HFFc6 (cell line): ENCODE data around the gene NOL7. TPM values are rescaled to one million over a fixed set of nuclear protein-coding genes. Genes with fewer than 3 reads are reported as not detected.

Experiments used
- DNase-seq: peaks from one replicate; pipeline ENCODE4 v3.0.0-alpha.2; 2018
- H3K27ac Mint-ChIP-seq: 2 replicates; pipeline ENCODE4 v1.8.0; 2020; ENCODE audit warnings: mild to moderate bottlenecking, mixed read lengths
- H3K27me3 Mint-ChIP-seq: 2 replicates; pipeline ENCODE4 v1.8.0; 2021; ENCODE audit warnings: mild to moderate bottlenecking, moderate library complexity, mixed read lengths; ENCODE audit not compliant: insufficient read depth
- H3K36me3 Mint-ChIP-seq: 2 replicates; pipeline ENCODE4 v1.8.0; 2021; ENCODE audit warnings: low read depth, mixed read lengths
- H3K4me1 Mint-ChIP-seq: 2 replicates; pipeline ENCODE4 v1.8.0; 2020; ENCODE audit warnings: low read depth, mixed read lengths
- H3K4me3 Mint-ChIP-seq: 2 replicates; pipeline ENCODE4 v1.8.0; 2020; ENCODE audit warnings: mild to moderate bottlenecking, moderate library complexity, mixed read lengths
- H3K9me3 Mint-ChIP-seq: 2 replicates; pipeline ENCODE4 v1.8.0; 2020; ENCODE audit warnings: mild to moderate bottlenecking, mixed read lengths
- total RNA-seq, 6 experiments: library from RNA; stranded (reverse); fragmentation: NEBNext Ultra II Directional; extraction: Animal tissue kit (Norgen Biotek cat#: 25700); gene quantifications; 2 replicates in 1 of 6; 3 replicates in 5 of 6; pipeline ENCODE4 v1.2.3, GENCODE V29; 2021
- TF ChIP-seq, protein P1 (sequence below): fragments of 200-600 bp; sonication (generic); IDR thresholded peaks from 2 replicates; pipeline ENCODE4 v1.5.0; 2021; ENCODE audit warnings: antibody characterized with exemption, mild to moderate bottlenecking

Gene NOL7
- total RNA-seq, 6 experiments from 2014 or later: 68.4 to 89.6 (median 84.8) TPM

DNA sequence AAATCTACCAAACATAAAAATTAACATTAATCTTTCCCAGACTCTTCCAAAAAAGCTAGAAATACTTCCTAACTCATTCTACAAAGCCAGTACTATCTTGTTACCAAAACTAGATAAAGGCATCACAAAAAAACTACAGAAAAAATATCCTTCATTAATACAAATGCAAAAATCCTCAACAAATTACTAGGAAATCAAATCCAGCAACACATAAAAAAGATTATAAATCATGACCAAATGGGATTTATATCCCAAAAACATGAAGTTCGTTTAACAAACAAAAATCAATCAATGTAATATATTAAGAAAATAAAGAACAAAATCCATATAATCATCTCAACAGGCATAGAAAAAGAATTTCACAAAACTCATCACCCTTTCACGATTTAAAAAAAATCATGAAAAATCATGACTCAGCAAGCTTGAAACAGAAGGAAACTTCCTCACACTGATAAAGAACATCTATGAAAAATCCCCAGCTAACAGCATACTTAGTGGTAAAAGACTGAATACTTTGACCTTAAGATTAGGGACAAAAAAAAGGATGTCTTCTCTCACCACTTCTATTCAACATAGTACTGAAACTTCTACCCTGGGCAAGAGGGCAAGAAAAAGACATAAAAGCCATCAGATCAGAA, 53.3 kb downstream of the NOL7 start:
- peaks cover 26% of the 10 kb centered on the region; the same call in 1 of the 2 replicates for H3K36me3 Mint-ChIP-seq
- H3K27me3 Mint-ChIP-seq: no peaks in the 10 kb centered on the region
- no peaks in the 10 kb centered on the region; the same call in 1 of the 2 replicates for H3K9me3 Mint-ChIP-seq
- H3K27ac Mint-ChIP-seq: no peak overlapping the region
- no peak overlapping the region for H3K4me3 Mint-ChIP-seq
- no peak for DNase-seq
- H3K4me1 Mint-ChIP-seq: peaks cover 62% of the 10 kb centered on the region
- TF ChIP-seq, protein P1, sequence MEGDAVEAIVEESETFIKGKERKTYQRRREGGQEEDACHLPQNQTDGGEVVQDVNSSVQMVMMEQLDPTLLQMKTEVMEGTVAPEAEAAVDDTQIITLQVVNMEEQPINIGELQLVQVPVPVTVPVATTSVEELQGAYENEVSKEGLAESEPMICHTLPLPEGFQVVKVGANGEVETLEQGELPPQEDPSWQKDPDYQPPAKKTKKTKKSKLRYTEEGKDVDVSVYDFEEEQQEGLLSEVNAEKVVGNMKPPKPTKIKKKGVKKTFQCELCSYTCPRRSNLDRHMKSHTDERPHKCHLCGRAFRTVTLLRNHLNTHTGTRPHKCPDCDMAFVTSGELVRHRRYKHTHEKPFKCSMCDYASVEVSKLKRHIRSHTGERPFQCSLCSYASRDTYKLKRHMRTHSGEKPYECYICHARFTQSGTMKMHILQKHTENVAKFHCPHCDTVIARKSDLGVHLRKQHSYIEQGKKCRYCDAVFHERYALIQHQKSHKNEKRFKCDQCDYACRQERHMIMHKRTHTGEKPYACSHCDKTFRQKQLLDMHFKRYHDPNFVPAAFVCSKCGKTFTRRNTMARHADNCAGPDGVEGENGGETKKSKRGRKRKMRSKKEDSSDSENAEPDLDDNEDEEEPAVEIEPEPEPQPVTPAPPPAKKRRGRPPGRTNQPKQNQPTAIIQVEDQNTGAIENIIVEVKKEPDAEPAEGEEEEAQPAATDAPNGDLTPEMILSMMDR: no peak

- Mint-ChIP-seq H3K27me3 (no peaks in the 10 kb centered on the region), H3K4me3 (no peak overlapping the region)
- TF ChIP-seq, protein P1: no peak
Measured at GRCh38 chr6:13669476-13669875, 54.3 kb downstream of the NOL7 start.

More at GRCh38 chr6:13669476-13669875, 54.3 kb downstream of the NOL7 start:
- no peak for DNase-seq
- Mint-ChIP-seq H3K9me3 (no peaks in the 10 kb centered on the region; the same call in 1 of the 2 replicates), H3K27ac (no peak overlapping the region), H3K36me3 (peaks cover 26% of the 10 kb centered on the region; the same call in 1 of the 2 replicates), H3K4me1 (peaks cover 59% of the 10 kb centered on the region)

Other genes with a start within 250 kb of the NOL7 start
- 1 to 10 TPM; 2.3 to 4.7 (median 2.9) TPM for gene GFOD1, start 127.7 kb upstream of the NOL7 start, total RNA-seq
- 1 to 10 TPM; 4.3 to 7.0 (median 6.3) TPM for gene SIRT5, start 40.7 kb upstream of the NOL7 start, total RNA-seq
- gene RANBP9, start 96.5 kb downstream of the NOL7 start, total RNA-seq: 10 to 100 TPM; 37.7 to 42.3 (median 40.8) TPM
- 10 to 100 TPM; 17.5 to 25.5 (median 22.4) TPM for gene MCUR1, start 199.2 kb downstream of the NOL7 start, total RNA-seq